ENCODE data around the gene CRYBB3. TPM values are rescaled to one million over a fixed set of nuclear protein-coding genes. Genes with fewer than 3 reads are reported as not detected.
"Not testable (repeated sequence)": the region's sequence is repeated elsewhere in the genome, so short reads cannot be mapped to it uniquely, and the experiment has no call there.

The CRYBB3 gene
- total RNA-seq, 1 donor from 2014 or later, result not detected

DNA sequence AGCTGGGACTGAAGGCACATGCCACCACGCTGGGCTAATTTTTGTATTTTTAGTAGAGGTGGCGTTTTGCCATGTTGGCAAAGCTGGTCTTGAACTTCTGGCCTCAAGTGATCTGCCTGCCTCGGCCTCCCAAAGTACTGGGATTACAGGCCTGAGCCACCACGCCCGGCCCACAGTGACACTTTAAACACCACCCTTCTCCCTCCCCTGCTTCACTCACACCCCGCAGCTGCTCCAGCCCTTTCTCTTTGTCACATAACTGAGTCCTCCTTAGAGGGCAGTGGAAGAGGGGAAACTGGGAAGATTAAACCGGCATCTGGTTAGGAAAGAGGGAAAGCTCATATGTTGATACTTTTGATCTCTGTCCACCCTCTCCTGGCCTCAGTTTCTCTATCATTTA, 4.9 kb downstream of the CRYBB3 start:
- DNase-seq (ENCODE audit: low read depth in 2 of 2), result not testable (repeated sequence)

DNA sequence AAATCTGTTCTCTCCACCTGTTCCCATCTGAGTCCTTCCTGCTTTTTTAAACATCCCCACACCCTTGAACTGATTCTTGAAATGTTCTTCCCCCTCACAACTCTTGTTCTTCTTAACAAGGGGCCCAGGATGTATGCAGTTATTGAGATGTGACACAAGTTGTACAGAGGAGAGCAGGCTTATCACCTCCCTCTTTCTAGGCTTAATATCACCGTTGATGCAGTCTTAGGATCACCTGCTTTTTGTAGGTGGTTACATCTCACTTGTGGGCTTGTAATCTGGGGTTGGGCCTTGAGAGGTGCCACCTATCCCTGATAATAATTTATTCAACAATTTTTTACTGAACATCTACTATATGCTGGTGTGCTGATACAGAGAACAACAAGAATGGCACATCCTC, 6.2 kb downstream of the CRYBB3 start:
- no peak for DNase-seq (ENCODE audit: low read depth in 2 of 2)

DNA sequence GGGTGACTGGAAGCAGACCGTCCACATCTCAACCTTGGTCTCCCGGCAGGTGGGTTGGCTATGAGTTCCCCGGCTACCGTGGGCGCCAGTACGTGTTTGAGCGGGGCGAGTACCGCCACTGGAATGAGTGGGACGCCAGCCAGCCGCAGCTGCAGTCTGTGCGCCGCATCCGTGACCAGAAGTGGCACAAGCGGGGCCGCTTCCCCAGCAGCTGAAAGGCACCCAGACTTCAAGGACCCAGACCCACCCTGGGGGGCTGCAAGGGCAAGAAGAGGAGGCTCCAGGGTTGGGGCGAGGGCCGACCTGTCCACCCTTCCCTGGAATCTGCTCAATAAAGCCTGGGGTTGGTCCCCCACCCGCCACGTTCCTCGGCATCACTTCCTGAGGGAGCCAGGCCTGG, 7.3 kb downstream of the CRYBB3 start:
- DNase-seq (ENCODE audit: low read depth in 2 of 2), result no peak

DNA sequence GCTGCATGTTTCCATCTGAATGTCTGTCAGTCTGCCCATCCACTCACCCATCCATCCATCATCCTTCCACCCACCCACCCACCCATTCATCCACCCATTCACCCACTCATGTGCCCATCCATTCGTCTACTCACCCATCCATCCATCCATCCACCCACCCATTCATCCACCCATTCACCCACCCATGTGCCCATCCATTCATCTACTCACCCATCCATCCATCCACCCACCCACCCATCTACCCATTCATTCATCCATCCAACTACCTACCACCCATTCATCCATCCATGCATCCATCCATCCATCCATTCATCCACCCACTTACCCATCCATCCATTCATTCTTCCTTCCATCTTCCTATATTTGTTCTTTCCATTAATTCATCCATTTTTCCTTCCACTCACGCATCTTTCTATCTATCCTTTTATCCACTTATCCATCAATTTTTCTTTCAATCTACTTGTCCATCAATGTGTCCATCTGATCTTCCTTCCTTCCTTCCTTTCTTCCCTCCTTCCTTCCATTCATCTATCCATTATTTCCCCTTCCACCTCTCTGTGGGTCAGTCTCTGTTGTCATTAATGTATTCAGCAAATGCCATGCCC, 8.0 kb downstream of the CRYBB3 start:
- DNase-seq (ENCODE audit: low read depth in 2 of 2), result no peak

DNA sequence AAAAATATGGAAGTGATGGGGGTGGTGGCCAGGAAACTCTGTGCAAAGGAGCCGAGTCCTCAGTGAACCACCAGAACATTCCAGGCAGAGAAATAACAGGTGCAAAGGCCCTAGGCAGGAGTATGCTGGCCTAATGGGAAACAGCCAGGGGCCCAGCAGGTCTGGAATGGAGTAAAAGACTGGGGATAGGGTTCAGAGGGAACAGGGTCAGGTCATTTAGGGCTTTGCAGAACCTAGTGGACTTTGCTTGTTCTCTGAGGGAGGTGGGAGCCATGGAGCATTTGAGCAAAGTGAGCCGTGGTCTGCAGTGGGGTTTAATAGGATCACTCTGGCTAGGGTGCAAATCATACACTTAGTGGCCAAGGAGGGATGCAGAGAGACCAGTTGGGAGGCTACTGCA, 8.7 kb downstream of the CRYBB3 start:
- no peak for DNase-seq (ENCODE audit: low read depth in 2 of 2)

DNA sequence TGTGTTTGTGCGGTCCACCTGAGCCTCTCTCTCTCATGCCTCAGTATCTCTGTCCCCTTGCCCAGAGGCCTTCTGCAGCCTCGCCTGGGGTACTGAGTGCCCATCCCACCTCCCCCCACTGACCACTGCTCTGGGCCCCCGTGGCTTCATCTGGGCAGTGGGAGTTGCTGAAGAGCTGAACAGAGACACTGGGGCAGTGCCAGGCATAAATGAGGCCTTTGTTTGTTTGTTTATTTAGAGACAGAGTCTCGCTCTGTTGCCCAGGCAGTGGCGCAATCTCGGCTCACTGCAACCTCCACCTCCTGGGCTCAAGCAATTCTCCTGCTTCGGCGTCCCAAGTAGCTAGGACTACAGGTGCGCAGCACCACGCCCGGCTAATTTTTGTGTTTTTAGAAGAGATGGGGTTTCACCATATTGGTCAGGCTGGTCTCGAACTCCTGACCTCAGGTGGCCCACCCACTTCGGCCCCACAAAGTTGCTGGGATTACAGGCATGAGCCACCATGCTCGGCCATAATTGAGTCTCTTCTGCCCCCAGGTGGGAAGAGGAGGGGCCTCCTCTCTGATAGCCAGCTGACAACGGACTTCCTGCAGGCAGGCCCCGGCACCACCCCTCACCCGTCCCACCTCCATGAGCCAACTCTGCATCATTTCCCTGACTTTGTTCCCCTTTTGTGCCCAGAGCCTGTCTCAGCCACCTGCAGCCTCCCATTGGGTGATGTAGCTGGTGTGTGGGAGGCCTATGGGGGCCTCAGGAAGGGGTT, 9.3 kb downstream of the CRYBB3 start:
- DNase-seq (ENCODE audit: low read depth in 2 of 2), result no peak

DNA sequence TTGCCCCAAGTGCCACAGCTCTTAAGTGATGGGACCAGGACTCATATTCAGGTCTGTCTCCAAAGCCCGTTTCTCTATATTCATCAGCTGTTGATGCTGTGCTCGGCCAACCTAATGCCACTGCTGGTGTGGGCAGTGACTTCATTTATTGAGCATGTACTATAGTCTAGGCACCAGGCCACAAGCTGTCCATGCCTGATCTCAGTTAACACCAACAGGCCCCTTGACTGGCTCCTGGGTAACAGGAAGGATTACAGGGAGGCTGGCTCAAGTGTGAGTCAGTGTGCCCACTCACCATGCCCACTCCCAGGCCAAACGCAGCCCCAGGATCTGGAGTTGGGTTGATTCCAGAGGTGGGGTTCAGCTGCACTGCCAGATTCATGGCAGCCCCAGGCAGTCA, 11.1 kb downstream of the CRYBB3 start:
- DNase-seq (ENCODE audit: low read depth in 2 of 2), result no peak

DNA sequence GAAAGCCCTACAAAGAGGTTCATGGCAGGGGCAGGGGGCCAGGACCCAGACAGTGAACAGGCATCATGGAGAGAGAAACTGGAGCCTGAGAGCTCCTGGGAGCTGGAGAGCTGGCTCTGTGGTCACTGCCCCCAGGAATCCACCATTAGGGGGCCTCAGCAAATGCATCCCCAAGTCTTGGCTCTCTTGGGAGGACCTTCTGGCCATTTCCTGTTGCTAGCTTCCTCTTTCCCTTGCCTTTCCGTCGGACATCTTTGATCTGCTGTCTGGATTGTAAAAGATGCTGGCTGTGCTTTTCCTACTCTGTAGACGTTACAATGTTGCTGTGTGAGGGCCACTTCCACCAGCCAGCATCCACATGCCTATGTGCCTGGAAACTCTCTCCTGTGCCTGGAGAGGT, 12.7 kb downstream of the CRYBB3 start:
- no peak for DNase-seq (ENCODE audit: low read depth in 2 of 2)

DNA sequence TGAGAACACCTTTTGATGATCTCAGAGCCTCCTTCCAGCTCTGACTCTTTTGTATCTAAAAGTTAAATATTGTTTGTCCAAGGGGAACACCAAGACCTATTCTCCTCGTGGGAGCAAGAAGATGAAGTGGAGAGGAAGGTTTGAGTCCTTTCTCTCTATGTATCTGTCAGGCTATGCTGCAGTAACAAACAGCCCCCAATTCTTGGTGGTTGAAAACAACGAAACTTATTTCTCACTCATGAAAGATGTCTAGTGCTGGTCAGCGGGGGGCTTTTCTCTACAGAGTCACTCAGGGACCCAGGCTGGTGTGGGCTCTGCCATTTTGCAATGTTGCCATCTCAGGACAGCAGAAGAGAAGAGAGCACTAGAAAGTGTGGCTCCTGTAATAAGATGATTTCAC, 13.6 kb downstream of the CRYBB3 start:
- DNase-seq (ENCODE audit: low read depth in 2 of 2), result no peak

DNA sequence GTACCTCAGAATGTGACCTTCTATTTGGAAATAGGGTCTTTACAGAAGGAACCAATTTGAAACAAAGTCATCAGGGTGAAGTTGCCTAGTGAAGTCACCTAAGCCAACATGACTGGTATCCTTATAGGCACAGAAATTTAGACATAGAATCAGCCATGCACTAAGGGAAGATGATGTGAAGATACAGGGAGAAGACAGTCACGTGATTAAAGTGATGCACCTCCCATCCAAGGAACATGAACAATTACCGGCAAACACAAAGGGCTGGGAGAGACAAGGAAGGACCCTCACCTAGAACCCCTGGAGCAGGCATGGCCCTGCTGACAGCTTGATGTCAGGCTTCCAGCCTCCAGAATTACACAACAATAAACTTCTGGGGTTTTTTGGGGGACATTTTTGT, 16.6 kb downstream of the CRYBB3 start:
- no peak for DNase-seq (ENCODE audit: low read depth in 2 of 2)

DNA sequence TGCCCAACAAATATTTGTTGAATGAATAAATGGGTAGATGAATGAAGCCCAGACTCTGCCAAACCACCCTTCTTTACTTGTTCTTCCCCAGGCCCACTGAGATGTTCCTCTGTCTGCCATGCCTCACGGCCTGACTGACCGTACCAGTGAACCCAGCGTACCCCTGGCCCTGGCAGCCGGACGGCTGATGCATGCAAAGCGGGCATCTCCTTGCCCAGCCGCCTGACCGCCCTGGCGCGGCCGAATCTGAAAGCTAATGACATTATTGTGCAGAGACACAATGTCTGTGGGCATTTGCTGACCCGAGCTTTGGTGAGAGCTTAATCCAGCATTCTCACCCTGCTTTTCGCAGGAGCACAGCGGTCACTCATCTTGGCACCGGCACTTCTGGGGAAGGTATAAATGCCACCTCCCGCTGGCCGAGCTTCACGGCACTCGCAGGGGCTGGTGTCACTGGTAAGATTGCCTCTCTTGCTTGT, 19.6 kb downstream of the CRYBB3 start, which contains the start of gene CRYBB2:
TSS of gene CRYBB2 (plus strand) at position 429 of the 479 bp plus-strand sequence. CDS start 1,791 bp downstream, outside the sequence.
- DNase-seq (ENCODE audit: low read depth in 2 of 2), result no peak

DNA sequence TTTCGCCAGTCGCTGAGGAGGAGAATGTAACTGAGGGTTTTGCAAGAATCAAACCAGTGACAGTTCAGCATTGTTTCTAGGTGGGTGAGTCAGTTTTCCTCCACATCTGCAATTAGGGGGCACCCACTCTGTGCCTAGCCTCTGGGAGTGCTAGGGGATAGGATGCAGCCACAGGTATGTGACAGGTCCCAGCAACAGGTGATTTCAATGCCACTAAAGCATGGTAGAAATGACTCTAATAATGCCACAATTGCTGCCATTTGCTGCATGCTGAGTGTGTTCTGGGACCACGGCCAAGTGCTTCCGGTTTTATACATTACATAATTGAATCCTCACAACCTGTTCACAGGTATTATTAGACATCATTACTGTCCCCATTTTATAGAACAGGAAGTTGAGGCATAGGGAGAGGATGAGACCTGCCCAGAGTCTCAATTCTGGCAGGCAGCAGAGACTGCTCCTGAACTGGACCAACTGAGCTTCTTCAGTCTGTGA, 20.3 kb downstream of the CRYBB3 start:
- DNase-seq (ENCODE audit: low read depth in 2 of 2), result no peak

DNA sequence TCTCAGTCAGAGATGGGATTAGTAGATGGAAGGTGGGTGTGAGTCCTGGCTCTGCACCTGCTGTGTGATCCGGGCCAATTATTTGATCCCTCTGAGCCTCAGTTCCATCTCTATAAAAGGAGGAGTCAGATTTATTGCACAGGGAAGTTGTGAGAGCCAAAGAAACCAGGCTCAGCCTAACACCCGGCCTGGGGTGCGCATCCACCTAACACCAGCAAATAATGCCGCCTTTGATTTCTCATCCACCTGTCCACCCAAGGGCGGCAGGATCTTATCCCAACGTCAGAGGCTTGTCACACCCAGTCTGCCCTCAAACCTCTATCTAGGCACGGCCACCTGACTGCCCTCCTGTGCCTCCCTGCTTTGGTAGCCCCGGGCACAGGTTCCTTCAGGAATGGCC, 22.1 kb downstream of the CRYBB3 start:
- DNase-seq (ENCODE audit: low read depth in 2 of 2), result no peak

DNA sequence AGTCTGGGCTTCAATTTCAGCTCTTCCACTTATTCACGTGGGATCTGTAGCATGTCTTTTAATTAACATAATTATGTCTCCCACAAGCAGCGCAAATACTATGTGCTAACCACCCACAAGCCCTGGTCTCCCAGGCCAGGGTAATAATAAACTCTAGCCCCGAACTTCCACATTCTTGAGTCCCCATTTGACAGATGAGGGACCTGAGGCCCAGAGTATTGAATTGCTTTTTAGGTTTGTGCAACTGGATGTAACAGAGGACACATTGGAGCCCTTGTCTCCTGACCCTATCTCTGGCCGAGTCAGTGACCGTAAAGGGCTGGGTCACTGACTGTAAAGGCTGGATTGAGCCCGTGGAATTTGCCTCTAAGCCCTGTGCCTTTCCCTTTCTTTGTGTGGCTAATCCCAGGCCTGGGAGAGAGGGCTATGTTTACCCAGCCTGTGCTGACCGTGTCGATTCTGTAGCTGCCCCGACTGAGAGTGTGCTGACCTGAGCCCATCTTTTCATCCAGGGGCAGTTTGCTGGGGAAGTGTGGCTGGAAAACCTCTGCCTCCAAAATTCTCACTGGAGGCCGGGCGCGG, 23.7 kb downstream of the CRYBB3 start:
- DNase-seq (ENCODE audit: low read depth in 2 of 2), result no peak

DNA sequence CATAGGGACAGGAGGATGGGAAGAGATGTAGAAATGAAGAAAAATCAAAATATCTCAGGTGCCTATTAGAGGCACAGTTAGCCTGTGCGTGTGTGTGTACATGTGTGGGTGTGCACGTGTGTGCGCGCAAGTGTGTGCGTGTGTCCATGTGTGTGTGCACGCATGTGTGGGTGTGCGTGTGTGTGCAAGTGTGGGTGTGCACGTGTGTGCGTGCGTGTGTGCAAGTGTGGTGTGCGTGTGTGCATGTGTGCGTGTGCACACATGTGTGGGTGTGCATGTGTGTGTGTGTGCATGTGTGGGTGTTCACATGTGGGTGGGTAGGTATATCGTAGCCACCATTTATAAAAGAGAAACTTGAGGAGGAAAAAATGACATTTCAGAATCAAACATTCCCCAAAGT, 29.2 kb downstream of the CRYBB3 start:
- DNase-seq (ENCODE audit: low read depth in 2 of 2), result no peak

DNA sequence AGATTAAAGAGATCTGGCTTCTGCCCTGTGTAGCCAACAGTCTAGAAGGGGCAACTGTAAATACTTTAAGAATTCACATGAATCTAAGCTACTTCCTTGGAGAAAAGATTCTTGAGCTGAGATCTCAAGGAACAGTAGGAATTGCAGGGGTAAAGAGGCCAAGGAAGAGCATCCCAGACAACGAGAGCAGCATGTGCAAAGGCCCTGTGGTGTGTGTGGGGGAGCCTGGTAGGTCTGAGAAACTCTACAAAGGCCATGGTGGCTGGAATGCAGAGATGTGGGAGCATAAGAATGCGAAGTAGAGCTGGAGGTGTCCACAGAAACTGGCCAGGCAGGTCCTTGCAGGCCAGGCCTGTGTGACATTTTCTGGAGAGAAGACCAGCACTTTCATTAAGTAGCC, 31.1 kb downstream of the CRYBB3 start:
- DNase-seq (ENCODE audit: low read depth in 2 of 2), result not testable (repeated sequence)

DNA sequence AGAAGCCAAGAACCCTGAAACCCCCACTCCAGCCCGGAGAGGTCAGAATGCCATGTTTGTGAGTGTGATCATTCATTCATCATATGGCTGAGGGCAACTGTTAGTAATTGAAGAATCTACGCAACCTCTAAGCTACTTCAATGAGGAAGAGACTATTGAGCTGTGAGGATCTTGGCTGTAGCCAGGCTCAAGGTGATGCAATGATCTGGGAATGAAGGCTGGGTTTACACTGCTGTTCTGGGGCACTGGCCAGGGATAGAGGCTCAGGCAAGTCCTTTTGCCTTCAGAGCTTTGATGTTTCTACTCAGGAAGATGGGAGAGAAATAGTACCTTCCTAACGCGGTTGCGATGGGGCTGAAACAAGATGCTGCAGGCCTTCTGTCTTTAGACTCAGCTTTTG, 32.6 kb downstream of the CRYBB3 start:
- DNase-seq (ENCODE audit: low read depth in 2 of 2), result no peak

DNA sequence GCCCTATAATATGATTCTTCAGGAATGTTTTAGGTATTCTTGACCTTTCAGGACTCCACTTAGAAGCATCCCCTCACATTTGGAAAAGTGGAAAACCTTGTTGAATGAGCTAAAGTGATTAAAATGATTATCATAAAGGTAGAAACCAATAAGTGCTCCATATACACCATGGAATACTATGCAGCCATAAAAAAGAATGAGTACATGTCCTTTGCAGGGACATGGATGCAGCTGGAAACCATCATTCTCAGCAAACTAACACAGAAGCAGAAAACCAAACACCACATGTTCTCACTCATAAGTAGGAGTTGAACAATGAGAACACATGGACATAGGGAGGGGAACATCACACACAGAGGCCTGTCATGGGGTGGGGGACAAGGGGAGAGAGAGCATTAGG, 34.0 kb downstream of the CRYBB3 start:
- DNase-seq (ENCODE audit: low read depth in 2 of 2), result not testable (repeated sequence)

DNA sequence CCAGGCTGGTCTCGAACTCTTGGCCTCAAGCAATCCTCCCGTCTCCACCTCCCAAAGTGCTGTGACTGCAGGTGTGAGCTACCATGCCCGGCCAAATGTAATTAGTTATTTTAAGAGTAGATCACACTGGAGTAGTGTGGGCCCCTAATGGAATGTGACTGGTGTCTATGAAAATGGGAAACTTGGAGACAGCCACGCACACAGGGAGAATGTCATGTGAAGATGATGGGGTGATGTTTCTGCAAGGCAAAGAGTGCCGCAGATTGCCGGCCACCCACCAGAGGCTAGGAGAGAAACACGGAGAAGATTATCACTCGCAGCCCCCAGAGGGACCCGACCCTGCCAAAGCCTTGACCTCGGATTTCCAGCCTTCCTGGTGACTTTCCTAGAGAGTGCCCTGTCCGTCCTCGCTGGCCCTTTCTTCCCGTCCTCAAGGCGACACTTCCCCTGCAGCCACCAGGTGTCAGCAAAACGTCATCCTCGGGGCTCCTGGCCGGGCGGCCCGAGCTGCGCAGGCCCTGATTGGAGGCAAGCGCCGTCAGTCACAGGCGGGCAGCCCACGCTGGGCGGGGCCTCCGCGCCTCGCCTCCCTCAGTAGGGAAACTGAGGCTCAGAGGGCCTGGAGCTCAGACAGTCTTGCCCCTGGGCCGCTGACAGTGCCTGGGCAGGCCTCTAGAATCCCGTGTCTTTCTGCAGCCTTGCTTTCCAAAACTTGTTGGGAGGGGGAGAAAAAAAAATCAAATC, 36.1 kb downstream of the CRYBB3 start:
- peak; percentile 69 to 85 for DNase-seq (ENCODE audit: low read depth in 2 of 2)

DNA sequence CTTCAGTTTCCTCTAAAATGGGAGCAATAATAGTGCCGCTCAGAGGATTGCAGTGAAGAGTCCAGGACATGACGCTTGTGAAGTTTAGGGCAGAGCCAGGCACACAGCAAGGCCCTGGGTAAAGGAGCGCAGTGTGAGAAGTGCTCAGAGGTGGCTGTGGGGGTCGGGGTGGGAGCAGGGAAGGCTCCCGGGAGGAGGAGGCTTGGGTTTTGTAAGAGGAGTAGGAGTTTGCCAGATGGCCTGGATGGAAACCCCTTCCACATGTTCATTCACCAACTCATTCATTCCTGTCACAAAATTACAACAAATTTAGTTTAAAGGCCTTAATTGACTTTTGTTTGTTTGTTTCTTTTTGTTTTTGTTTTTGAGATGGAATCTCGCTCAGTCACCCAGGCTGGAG, 36.8 kb downstream of the CRYBB3 start:
- no peak for DNase-seq (ENCODE audit: low read depth in 2 of 2)

DNA sequence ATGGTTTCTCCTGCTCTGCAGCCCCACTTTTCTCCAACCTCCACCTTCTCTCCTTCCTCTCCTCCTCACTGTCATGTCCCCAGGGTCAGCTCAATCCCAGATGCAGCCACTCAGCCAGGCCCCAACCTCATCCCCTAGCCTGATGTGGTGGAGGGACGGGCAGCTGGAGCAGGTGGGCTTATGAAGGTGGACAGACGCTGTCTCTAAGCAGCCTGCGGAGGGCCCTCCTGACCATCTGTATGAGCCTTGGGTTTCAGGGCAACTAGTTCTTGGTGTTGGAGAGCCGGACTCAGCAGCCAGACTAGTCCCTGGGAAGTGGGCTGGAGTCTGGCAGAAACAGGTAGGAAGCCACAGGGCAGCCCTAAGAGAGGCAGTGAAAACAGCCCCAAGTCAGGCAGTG, 37.8 kb downstream of the CRYBB3 start:
- no peak for DNase-seq (ENCODE audit: low read depth in 2 of 2)

DNA sequence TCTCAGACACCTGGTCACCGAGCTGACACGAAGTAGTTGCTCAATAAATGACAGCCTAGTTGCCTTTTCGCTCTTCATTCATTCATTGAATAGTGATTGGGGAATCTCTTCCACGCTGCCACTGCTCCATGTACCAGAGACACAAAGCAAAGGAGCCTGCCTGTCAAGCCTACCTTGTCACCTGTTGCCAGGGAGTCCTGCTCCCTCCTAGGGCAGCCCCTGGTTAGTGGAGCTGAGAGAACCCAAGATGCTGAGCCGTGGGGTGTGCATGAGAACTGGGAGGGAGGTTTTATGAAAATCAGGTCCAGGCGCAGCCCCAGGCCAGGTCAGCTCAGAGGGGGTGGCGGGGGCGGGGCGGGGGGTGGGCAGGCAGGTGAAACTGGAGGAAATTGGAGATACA, 38.4 kb downstream of the CRYBB3 start:
- not testable (repeated sequence) for DNase-seq (ENCODE audit: low read depth in 2 of 2)

Measured in dermis microvascular lymphatic vessel endothelial cell (primary cell).